Mesendoderm (in vitro differentiated cells): ENCODE data around the gene PTPRM.
A peak's percentile ranks its signal among the peaks of the same experiment; 100 is the strongest.

Experiments
- DNase-seq: peaks from one replicate; pipeline ENCODE4 v3.0.0; 2013
- H2AK5ac ChIP-seq: 2 replicates; pipeline ENCODE4 v1.6.1; 2013; ENCODE audit warnings: low read length, inconsistent platforms
- H2BK120ac ChIP-seq: 2 replicates; pipeline ENCODE4 v1.6.1; 2013; ENCODE audit warnings: low read depth, mild to moderate bottlenecking, low read length, moderate library complexity, mixed read lengths
- H2BK15ac ChIP-seq: replicated peaks from 2 replicates; pipeline ENCODE4 v1.6.1; 2013; ENCODE audit warnings: low read depth, mild to moderate bottlenecking, moderate library complexity
- H2BK5ac ChIP-seq: 2 replicates; pipeline ENCODE4 v1.6.1; 2013; ENCODE audit warnings: low read length, inconsistent platforms
- H3K18ac ChIP-seq: 2 replicates; pipeline ENCODE4 v1.6.1; 2013; ENCODE audit warnings: mild to moderate bottlenecking, low read length, mixed read lengths
- H3K23ac ChIP-seq: one replicate; pipeline ENCODE4 v1.6.1; 2013; ENCODE audit warnings: low read length
- H3K27ac ChIP-seq: 2 replicates; pipeline ENCODE4 v1.5.1; 2013; ENCODE audit warnings: low read depth, mild to moderate bottlenecking, inconsistent platforms, low read length, moderate library complexity
- H3K27me3 ChIP-seq: 2 replicates; pipeline ENCODE4 v1.6.1; 2013; ENCODE audit warnings: low read length, control low read depth, mild to moderate bottlenecking, inconsistent platforms; ENCODE audit not compliant: insufficient read depth, poor library complexity
- H3K36me3 ChIP-seq: 2 replicates; pipeline ENCODE4 v1.6.1; 2013; ENCODE audit warnings: low read length, inconsistent platforms; ENCODE audit not compliant: control insufficient read depth, insufficient read depth
- H3K4ac ChIP-seq: one replicate; pipeline ENCODE4 v1.6.1; 2013; ENCODE audit warnings: low read depth, mild to moderate bottlenecking, low read length, moderate library complexity
- H3K4me1 ChIP-seq: 2 replicates; pipeline ENCODE4 v1.6.1; 2013; ENCODE audit warnings: low read depth, low read length, inconsistent platforms; ENCODE audit not compliant: control insufficient read depth
- H3K4me2 ChIP-seq: 2 replicates; pipeline ENCODE4 v1.6.1; 2013; ENCODE audit warnings: low read length
- H3K4me3 ChIP-seq: 2 replicates; pipeline ENCODE4 v1.5.1; 2013; ENCODE audit warnings: mild to moderate bottlenecking, low read length
- H3K56ac ChIP-seq: one replicate; pipeline ENCODE4 v1.6.1; 2013; ENCODE audit warnings: low read length
- H3K79me1 ChIP-seq: 2 replicates; pipeline ENCODE4 v1.6.1; 2013; ENCODE audit warnings: low read length, inconsistent platforms
- H3K79me2 ChIP-seq: 2 replicates; pipeline ENCODE4 v1.6.1; 2013; ENCODE audit warnings: mild to moderate bottlenecking, low read length; ENCODE audit not compliant: control insufficient read depth, insufficient read depth
- H3K9ac ChIP-seq: 2 replicates; pipeline ENCODE4 v1.6.1; 2013; ENCODE audit warnings: low read length, inconsistent platforms
- H4K5ac ChIP-seq: one replicate; pipeline ENCODE4 v1.6.1; 2013; ENCODE audit warnings: low read length
- H4K8ac ChIP-seq: one replicate; pipeline ENCODE4 v1.6.1; 2013; ENCODE audit warnings: low read depth, mild to moderate bottlenecking, control low read depth, low read length, moderate library complexity
- WGBS: extraction: QIAGEN DNeasy Blood & Tissue Kit; methylation state at CpG from one replicate; pipeline ENCODE4 v1.1.7; 2013; ENCODE audit warnings: low lambda C conversion rate, missing lambda C conversion rate; ENCODE audit not compliant: insufficient coverage; ENCODE audit errors: extremely low coverage; 5-methylcytosine and 5-hydroxymethylcytosine counted together

Gene PTPRM

DNA sequence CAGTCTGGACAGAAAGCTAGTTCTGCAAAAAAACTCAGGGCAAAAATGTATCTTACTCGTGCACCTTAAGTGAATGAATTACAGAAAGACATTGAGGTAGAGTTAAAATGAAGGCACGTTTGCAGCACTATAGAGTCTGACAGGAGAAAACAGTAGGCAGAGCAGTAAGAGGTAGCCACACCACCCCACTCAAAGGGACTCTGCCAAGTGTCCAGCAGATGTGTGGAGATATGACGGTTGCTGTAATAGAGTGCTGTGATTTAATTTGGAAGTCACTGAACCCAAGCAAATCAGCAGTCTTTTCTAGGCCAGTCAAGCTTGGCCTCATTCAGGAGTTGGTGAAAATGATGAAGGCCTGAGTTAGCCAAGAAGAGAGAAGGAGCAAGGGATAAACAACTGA lies 464.4 kb downstream of the PTPRM start:
- no peak overlapping the region for H3K9ac ChIP-seq
- H3K56ac ChIP-seq: no peak overlapping the region
- H3K4me3 ChIP-seq: no peak overlapping the region
- no peak overlapping the region for H4K5ac ChIP-seq
- no peak overlapping the region for H2BK120ac ChIP-seq
- H3K36me3 ChIP-seq: no peaks in the 10 kb centered on the region
- H3K79me1 ChIP-seq: no peaks in the 10 kb centered on the region
- WGBS: no CpG with 5 or more reads among the region's 3 CpGs
- no peaks in the 10 kb centered on the region for H3K27me3 ChIP-seq
- H3K4me1 ChIP-seq: no peaks in the 10 kb centered on the region
- H3K4me2 ChIP-seq: no peak overlapping the region
- no peak overlapping the region for H3K4ac ChIP-seq
- H3K79me2 ChIP-seq: no peaks in the 10 kb centered on the region
- no peak overlapping the region for H2BK5ac ChIP-seq
- no peak overlapping the region for H2BK15ac ChIP-seq
- H3K27ac ChIP-seq: no peak overlapping the region
- no peak for DNase-seq
- H3K18ac ChIP-seq: no peak overlapping the region
- H2AK5ac ChIP-seq: no peak overlapping the region
- H3K23ac ChIP-seq: no peak overlapping the region
- H4K8ac ChIP-seq: no peak overlapping the region

DNA sequence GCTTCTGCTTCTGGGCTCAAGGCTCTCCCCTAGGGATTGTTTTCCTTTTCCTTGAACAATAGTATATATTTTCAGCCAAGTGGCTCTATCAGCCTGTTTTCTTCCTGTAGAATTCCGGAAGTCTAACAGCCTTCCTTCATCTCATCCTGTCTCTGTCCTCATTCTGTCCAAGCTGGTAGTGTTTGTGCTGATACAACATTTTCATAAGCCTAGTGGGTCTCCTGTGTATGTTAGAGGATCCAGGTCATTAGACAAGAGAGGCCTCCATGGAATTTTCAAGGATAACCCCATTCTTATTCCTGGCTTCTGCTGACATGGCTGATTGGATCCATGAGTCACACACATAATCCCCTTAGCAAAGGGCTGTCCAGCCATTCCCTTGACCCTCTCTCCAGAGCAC lies 467.6 kb downstream of the PTPRM start:
- H3K56ac ChIP-seq: no peak overlapping the region
- no peaks in the 10 kb centered on the region for H3K36me3 ChIP-seq
- H3K4me2 ChIP-seq: no peak overlapping the region
- H3K27ac ChIP-seq: no peak overlapping the region
- H3K27me3 ChIP-seq: no peaks in the 10 kb centered on the region
- no peak overlapping the region for H3K9ac ChIP-seq
- H3K4ac ChIP-seq: no peak overlapping the region
- no peak overlapping the region for H3K23ac ChIP-seq
- no CpG with 5 or more reads among the region's 1 CpG for WGBS
- H3K79me2 ChIP-seq: no peaks in the 10 kb centered on the region
- H2BK15ac ChIP-seq: no peak overlapping the region
- H3K18ac ChIP-seq: peak overlapping the region; percentile 9
- no peak overlapping the region for H3K4me3 ChIP-seq
- no peak overlapping the region for H2AK5ac ChIP-seq
- H4K5ac ChIP-seq: no peak overlapping the region
- H2BK5ac ChIP-seq: no peak overlapping the region
- no peaks in the 10 kb centered on the region for H3K4me1 ChIP-seq
- H4K8ac ChIP-seq: no peak overlapping the region
- no peak for DNase-seq
- H3K79me1 ChIP-seq: no peaks in the 10 kb centered on the region
- H2BK120ac ChIP-seq: no peak overlapping the region

DNA sequence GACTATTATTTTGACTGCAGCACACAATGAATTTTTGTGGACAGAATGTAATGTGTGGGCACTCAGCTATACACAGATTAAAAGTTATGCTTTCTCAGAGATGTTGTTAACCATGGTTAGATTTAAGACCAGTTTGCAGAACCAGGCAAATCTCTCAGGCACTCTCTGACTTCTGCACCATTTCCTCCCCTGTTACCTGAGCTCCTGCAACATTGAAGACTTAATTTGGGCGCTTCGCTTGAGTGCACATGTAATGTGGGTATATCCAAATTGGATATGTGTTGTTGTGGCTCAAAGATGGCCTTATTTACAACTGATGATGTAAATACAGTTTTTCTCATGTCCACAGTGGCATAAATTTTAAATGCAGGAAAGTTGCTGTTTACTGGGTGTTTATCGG lies 469.4 kb downstream of the PTPRM start:
- Histone ChIP-seq H3K27ac (no peak overlapping the region), H3K9ac (no peak overlapping the region), H3K27me3 (no peaks in the 10 kb centered on the region), H3K4me3 (no peak overlapping the region), H3K4ac (no peak overlapping the region), H2BK5ac (no peak overlapping the region), H3K79me2 (no peaks in the 10 kb centered on the region), H3K56ac (no peak overlapping the region), H4K5ac (no peak overlapping the region), H3K23ac (no peak overlapping the region), H3K18ac (no peak overlapping the region), H2BK15ac (no peak overlapping the region), H2AK5ac (no peak overlapping the region), H3K36me3 (no peaks in the 10 kb centered on the region), H3K4me1 (no peaks in the 10 kb centered on the region), H4K8ac (no peak overlapping the region), H3K79me1 (no peaks in the 10 kb centered on the region), H3K4me2 (no peak overlapping the region), H2BK120ac (no peak overlapping the region)
- DNase-seq: no peak
- no CpG with 5 or more reads among the region's 3 CpGs for WGBS

DNA sequence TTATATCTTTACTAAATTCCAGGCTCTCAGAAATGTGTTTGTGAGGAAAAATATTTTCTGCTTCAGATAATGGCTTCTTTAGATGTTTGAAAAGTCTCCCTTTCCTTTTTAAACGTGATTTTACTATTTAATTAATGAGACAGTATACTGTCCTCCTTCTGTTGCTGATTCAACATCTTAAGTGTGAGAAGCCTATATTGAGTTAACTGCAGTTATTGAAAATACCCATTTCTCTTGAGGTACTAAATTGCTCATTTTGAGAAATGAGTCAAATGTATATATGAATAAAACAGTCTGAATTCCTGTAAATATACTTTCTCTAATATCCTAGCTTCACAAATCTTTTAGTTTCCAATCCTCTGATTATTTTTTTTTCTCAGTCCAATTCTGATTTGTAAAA lies 470.2 kb downstream of the PTPRM start:
- H2AK5ac ChIP-seq: no peak overlapping the region
- no peak overlapping the region for H2BK5ac ChIP-seq
- no peaks in the 10 kb centered on the region for H3K79me1 ChIP-seq
- no peak overlapping the region for H3K4me3 ChIP-seq
- no peaks in the 10 kb centered on the region for H3K27me3 ChIP-seq
- no peak overlapping the region for H3K9ac ChIP-seq
- WGBS: no CpG with 5 or more reads among the region's 1 CpG
- no peak overlapping the region for H3K23ac ChIP-seq
- no peak overlapping the region for H4K8ac ChIP-seq
- H3K36me3 ChIP-seq: no peaks in the 10 kb centered on the region
- no peak overlapping the region for H2BK120ac ChIP-seq
- no peak overlapping the region for H2BK15ac ChIP-seq
- no peak overlapping the region for H3K4ac ChIP-seq
- H3K4me1 ChIP-seq: no peaks in the 10 kb centered on the region
- no peak for DNase-seq
- no peak overlapping the region for H3K4me2 ChIP-seq
- no peaks in the 10 kb centered on the region for H3K79me2 ChIP-seq
- no peak overlapping the region for H3K27ac ChIP-seq
- H4K5ac ChIP-seq: no peak overlapping the region
- no peak overlapping the region for H3K18ac ChIP-seq
- no peak overlapping the region for H3K56ac ChIP-seq

DNA sequence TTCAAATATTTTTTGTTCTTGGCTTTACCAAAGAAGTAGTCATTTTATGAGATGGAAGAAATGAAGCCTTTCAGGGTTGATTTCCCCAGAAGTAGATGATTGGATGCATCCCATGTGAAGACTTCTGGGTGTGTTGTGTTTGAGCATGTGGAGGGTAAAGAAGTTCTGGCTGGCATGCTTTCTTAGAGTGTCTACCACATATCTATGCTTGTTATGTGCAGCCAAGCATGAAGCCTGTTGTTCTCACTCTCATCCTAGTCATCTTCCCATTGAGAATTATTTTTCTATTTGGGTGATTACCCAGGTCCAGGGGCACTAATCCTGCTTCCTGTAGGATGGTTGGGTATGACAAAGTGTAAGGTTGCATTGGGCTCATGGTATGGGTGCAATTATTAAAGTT lies 472.9 kb downstream of the PTPRM start:
- Histone ChIP-seq H3K27me3 (no peaks in the 10 kb centered on the region), H3K79me1 (no peaks in the 10 kb centered on the region), H3K4me1 (no peaks in the 10 kb centered on the region), H3K18ac (no peak overlapping the region), H2BK15ac (no peak overlapping the region), H3K4me2 (no peak overlapping the region), H4K5ac (no peak overlapping the region), H3K23ac (no peak overlapping the region), H2AK5ac (no peak overlapping the region), H3K36me3 (no peaks in the 10 kb centered on the region), H3K56ac (no peak overlapping the region), H3K9ac (no peak overlapping the region), H3K4ac (no peak overlapping the region), H2BK120ac (no peak overlapping the region), H3K79me2 (no peaks in the 10 kb centered on the region), H4K8ac (no peak overlapping the region), H3K4me3 (no peak overlapping the region), H3K27ac (no peak overlapping the region), H2BK5ac (no peak overlapping the region)
- no peak for DNase-seq

DNA sequence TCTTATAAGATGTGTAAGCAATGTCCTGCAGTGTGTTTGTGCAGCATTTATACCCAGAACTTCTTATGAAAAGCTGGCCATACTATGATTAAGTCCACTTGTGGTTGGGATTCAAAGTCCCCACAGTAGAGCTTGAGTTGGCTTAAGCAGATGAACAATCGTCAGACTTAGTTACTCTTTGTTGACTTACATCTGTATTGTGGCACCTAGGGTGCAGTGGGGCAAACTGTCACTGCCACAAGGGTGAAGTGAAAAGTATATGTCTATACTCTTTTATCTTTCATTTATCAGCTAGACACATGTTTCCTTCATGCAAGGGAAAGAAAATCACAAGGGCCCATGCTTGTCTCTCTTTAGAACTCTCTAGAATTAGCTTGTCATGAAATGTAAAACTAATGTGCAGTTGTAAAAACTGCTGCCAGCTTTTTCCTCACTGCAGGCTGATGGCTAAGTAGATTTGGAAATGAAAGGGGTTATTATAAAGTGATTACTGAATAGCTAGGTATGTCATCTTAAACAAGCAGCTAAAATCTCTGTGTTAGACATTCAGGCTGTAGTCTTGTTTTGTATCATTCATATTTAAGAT lies 474.5 kb downstream of the PTPRM start:
- WGBS: no CpG with 5 or more reads among the region's 1 CpG

More for the DNA sequence above, 474.5 kb downstream of the PTPRM start:
- H3K4ac ChIP-seq: no peak overlapping the region
- no peaks in the 10 kb centered on the region for H3K27me3 ChIP-seq
- H3K4me3 ChIP-seq: no peak overlapping the region
- no peak overlapping the region for H3K18ac ChIP-seq
- no peak overlapping the region for H2AK5ac ChIP-seq
- H3K9ac ChIP-seq: no peak overlapping the region
- no peak overlapping the region for H2BK15ac ChIP-seq
- H2BK5ac ChIP-seq: no peak overlapping the region
- H4K5ac ChIP-seq: no peak overlapping the region
- no peak overlapping the region for H2BK120ac ChIP-seq
- H4K8ac ChIP-seq: no peak overlapping the region
- H3K36me3 ChIP-seq: no peaks in the 10 kb centered on the region
- H3K27ac ChIP-seq: no peak overlapping the region
- H3K23ac ChIP-seq: no peak overlapping the region
- H3K4me1 ChIP-seq: no peaks in the 10 kb centered on the region
- no peaks in the 10 kb centered on the region for H3K79me1 ChIP-seq
- no peaks in the 10 kb centered on the region for H3K79me2 ChIP-seq
- H3K56ac ChIP-seq: no peak overlapping the region
- DNase-seq: no peak
- no peak overlapping the region for H3K4me2 ChIP-seq
